HG03520 (cell line): Measurements from ENCODE around the gene KIF6.

Experiments used
- ATAC-seq: cut with Tn5 transposase; IDR thresholded peaks from one replicate; pipeline ENCODE4 v1.9.1; 2021; ENCODE audit warnings: mild to moderate bottlenecking, moderate library complexity; ENCODE audit not compliant: unreplicated experiment

KIF6 gene

GRCh38 chr6:39391182-39391581, 334.0 kb downstream of the KIF6 start:
- no peak for ATAC-seq

- no peak for ATAC-seq
Measured at GRCh38 chr6:39389484-39389767, 335.8 kb downstream of the KIF6 start.

GRCh38 chr6:39388606-39389483, 336.4 kb downstream of the KIF6 start:
- no peak for ATAC-seq

GRCh38 chr6:39387785-39388184, 337.4 kb downstream of the KIF6 start:
- ATAC-seq = no peak

- no peak for ATAC-seq
Measured at GRCh38 chr6:39386487-39386886, 338.7 kb downstream of the KIF6 start.

- ATAC-seq = no peak
Measured at GRCh38 chr6:39381550-39382140, 343.6 kb downstream of the KIF6 start.

GRCh38 chr6:39380837-39381549, 344.2 kb downstream of the KIF6 start:
- ATAC-seq = no peak

GRCh38 chr6:39378960-39379425, 346.2 kb downstream of the KIF6 start:
- no peak for ATAC-seq

- ATAC-seq = no peak
Measured at GRCh38 chr6:39378175-39378959, 346.8 kb downstream of the KIF6 start.

- ATAC-seq = no peak
Measured at GRCh38 chr6:39377539-39377950, 347.7 kb downstream of the KIF6 start.

- ATAC-seq = no peak
Measured at GRCh38 chr6:39375405-39375804, 349.8 kb downstream of the KIF6 start.

- ATAC-seq = no peak
Measured at GRCh38 chr6:39370390-39370789, 354.8 kb downstream of the KIF6 start.

GRCh38 chr6:39369987-39370386, 355.2 kb downstream of the KIF6 start:
- ATAC-seq = no peak

- ATAC-seq = no peak
Measured at GRCh38 chr6:39367700-39368099, 357.5 kb downstream of the KIF6 start.

GRCh38 chr6:39366931-39367618, 358.1 kb downstream of the KIF6 start:
- ATAC-seq = no peak

GRCh38 chr6:39365281-39366074, 359.7 kb downstream of the KIF6 start:
- no peak for ATAC-seq

GRCh38 chr6:39363280-39363679, 361.9 kb downstream of the KIF6 start:
- ATAC-seq = no peak

- no peak for ATAC-seq
Measured at GRCh38 chr6:39362487-39362865, 362.7 kb downstream of the KIF6 start.

GRCh38 chr6:39361657-39362486, 363.3 kb downstream of the KIF6 start:
- no peak for ATAC-seq
